GM12874 (cell line): ENCODE measurements around the gene DCP2.

Source experiments
- TF ChIP-seq, protein P1 (sequence below): IDR thresholded peaks from 2 replicates; pipeline ENCODE4 v1.5.1; 2011; ENCODE audit warnings: low read depth, mild to moderate bottlenecking, control low read depth, low read length, moderate library complexity; ENCODE audit not compliant: insufficient read depth

Gene DCP2

DNA sequence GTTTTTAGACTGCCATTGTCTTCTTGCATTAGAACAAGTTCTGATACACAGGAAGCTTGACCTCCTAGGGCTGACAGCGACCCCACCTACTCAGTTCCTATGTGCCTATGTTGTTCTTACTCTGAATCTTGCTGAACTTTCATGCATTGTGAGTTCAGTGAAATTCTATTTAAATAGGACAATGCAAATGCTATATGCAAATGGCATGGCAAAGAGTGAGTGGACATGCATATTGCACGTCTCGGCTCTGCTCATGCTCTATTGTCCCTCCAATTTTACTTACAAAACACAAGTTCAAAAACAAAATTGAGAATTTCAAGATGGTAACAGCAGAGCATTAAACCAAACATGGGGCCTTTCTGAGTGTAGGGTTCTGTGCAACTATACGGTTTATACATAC, 5.3 kb upstream of the DCP2 start:
- TF ChIP-seq, protein P1, sequence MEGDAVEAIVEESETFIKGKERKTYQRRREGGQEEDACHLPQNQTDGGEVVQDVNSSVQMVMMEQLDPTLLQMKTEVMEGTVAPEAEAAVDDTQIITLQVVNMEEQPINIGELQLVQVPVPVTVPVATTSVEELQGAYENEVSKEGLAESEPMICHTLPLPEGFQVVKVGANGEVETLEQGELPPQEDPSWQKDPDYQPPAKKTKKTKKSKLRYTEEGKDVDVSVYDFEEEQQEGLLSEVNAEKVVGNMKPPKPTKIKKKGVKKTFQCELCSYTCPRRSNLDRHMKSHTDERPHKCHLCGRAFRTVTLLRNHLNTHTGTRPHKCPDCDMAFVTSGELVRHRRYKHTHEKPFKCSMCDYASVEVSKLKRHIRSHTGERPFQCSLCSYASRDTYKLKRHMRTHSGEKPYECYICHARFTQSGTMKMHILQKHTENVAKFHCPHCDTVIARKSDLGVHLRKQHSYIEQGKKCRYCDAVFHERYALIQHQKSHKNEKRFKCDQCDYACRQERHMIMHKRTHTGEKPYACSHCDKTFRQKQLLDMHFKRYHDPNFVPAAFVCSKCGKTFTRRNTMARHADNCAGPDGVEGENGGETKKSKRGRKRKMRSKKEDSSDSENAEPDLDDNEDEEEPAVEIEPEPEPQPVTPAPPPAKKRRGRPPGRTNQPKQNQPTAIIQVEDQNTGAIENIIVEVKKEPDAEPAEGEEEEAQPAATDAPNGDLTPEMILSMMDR: no peak

DNA sequence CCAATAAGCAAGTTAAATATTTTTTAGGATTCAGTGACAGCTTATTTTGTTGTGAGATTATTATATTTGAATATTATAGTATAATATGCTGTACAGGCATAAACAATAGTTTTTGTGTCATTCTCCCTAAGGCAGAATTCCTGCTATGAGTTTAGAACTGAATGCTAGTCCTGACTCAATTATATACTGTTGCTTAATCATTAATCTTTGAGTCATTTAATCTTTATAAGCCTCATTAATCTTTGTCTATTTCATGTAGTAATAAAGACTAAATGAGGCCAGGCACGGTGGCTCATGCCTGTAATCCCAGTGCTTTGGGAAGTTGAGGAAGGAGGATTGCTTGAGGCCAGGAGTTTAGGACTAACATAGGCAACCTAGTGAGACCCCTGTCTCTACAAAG, 3.6 kb upstream of the DCP2 start:
- TF ChIP-seq, protein P1: no peak

DNA sequence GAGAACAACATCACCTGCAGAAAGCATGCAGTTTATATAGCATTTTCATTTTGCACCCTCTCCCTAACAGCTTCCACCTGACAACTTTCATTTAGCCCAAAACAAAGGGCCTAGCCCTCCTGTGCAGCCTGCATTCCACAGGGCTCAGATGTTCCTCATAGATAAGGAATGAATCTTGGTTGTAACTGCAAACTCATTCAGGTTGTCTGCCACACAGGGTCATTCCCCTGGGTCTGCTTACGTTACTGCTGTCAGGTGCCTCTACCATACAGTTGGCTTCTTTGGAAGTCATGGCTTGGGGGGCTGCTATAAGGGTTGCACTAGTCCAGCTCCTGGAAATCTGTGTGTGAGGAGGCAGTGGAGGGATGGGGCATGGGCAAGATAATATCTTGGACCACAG, 2.7 kb upstream of the DCP2 start:
- TF ChIP-seq, protein P1: no peak

DNA sequence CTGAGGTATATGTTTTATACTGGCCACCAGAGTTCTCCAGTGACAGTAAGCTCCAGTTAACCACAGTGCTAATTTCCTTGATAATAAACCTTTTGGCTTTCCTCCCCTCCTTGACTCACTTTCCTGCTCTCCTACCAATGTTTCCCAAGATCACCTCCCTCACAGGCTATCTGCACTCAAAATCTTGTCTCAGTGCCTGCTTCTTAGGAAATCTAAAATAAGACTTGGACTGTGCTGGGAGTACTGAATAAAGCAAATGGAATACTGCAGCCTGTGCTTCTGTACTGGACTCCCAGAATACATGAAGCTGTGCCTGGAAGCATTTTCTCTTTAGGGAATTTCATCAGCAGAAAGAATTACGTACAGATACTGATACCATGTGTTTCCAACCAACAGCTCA, 1.7 kb upstream of the DCP2 start:
- TF ChIP-seq, protein P1: no peak

DNA sequence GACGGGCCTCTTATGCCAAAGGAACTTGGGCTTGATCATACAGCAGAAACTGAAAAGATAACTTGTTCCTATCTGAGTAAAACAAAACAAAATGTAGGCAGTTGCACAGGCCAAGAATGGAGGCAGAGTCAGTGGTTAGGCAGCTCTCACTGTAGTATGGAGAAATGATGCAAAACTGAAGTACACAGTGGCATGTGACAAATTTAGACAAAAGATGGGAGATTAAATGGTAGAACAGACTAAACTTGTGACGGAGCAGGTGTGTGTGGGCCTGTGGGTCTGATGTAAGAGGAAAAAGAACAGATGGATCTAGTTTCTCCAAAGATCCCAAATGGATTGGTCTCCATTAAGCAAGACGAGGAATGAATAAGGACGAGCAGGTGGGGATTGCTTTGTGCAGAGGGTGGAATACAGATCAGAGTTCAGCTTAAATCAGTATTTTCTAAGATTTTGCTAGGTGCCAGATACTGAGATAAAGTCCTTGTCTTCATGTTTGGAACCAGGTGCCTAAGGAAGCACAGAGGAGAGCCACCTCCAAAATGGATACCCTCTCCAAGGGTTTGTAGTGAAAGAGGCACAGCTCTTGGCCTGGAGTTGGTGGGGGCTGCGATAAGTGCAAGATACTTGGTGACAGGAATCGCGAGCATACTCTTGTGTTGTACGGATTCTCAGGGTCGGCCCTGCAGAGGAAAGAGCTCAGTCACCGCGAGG, 722 bp upstream of the DCP2 start:
- TF ChIP-seq, protein P1: no peak

DNA sequence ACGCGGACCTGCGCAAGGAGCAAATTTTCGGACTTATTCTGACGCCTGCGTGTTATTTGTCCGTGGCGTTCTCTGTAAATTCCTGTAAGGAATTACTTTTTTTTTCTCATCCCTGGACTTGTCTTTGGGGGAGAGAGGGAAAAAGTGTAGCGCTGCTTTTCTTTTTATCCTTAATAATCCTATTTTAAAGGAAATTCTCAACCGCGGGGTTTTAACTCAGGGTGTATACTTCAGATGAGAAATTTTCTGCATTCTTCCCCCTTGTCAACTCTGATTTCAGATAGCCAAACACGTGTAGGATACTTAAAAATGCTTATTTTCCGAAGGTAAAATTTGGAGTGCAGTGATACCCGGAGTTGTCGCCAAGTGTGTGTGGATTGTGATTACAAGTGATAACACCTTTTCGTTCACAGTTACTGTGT, 853 bp downstream of the DCP2 start:
- TF ChIP-seq, protein P1: no peak

DNA sequence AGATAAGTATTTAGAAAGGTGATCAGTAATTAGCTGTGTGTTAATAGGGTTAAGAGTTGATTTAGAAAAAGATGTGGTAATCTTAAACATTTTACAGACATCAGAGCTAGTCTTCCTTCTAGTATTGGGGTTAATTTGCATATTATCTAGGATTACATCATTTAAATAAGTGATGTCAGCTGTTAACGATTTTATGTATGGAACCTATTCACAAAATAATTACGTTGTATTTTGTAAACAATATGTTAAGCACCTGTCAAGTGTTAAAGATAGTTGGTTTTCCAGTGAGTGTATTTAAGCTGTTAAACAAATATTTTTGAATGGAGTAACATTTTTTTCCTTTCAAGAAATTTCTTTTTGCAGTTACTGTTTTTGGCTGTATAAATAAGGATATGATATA, 2.2 kb downstream of the DCP2 start:
- TF ChIP-seq, protein P1: no peak
